GM21360 (cell line): ENCODE measurements around the gene ULBP2.
"Not testable (repeated sequence)": the region's sequence is repeated elsewhere in the genome, so short reads cannot be mapped to it uniquely, and the experiment has no call there.

Experiments
- ATAC-seq: cut with Tn5 transposase; IDR thresholded peaks from one replicate; pipeline ENCODE4 v1.9.1; 2021; ENCODE audit warnings: mild to moderate bottlenecking, moderate library complexity; ENCODE audit not compliant: unreplicated experiment

The ULBP2 gene

GRCh38 chr6:149966319-149966718, 24.5 kb downstream of the ULBP2 start:
- ATAC-seq, result not testable (repeated sequence)

GRCh38 chr6:149967591-149967990, 25.8 kb downstream of the ULBP2 start:
- ATAC-seq, result no peak

- not testable (repeated sequence) for ATAC-seq
Observed at GRCh38 chr6:149967999-149968398, 26.2 kb downstream of the ULBP2 start.

GRCh38 chr6:149968909-149969308, 27.1 kb downstream of the ULBP2 start:
- not testable (repeated sequence) for ATAC-seq

GRCh38 chr6:149969635-149970034, 27.8 kb downstream of the ULBP2 start:
- no peak for ATAC-seq

GRCh38 chr6:149974394-149974793, 32.6 kb downstream of the ULBP2 start:
- not testable (repeated sequence) for ATAC-seq

GRCh38 chr6:149974825-149975224, 33.0 kb downstream of the ULBP2 start:
- no peak for ATAC-seq

DNA sequence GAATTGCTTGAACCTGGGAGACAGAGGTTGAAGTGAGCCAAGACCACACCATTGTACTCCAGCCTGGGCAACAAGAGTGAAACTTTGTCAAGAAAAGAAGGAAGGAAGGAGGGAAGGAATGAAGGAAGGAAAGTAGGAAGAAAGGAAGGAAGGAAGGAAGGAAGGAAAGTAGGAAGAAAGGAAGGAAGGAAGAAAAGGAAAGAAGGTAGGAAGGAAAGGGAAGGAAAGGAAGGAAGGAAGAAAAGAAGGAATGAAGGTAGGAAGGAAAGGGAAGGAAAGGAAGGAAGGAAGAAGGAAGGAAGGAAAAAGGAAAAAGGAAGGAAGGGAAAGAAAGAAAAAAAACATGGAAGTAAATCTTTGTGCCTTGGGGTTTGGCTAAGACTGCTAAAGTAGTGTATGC, 33.6 kb downstream of the ULBP2 start:
- ATAC-seq, result no peak

- no peak for ATAC-seq
Observed at GRCh38 chr6:149977221-149977620, 35.4 kb downstream of the ULBP2 start.

DNA sequence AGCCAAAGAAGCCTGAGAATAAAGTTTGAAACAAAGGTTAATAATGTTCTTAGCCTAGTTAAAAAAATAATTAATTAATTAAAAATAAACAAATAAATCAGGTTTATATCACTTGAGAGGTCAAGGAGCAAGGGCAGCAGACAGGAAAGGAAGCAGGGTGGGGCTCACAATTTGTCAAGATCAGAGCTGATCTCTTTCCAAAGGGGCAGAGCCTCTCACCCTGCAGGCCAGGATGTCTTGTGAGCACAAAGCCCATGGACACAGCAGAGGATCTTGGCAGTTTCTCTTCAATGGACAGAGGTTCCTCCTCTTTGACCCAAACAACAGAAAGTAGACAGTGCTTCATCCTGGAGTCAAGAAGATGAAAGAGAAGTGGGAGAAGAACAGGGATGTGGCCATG, 36.8 kb downstream of the ULBP2 start:
- no peak for ATAC-seq

GRCh38 chr6:149979293-149979692, 37.5 kb downstream of the ULBP2 start:
- no peak for ATAC-seq

DNA sequence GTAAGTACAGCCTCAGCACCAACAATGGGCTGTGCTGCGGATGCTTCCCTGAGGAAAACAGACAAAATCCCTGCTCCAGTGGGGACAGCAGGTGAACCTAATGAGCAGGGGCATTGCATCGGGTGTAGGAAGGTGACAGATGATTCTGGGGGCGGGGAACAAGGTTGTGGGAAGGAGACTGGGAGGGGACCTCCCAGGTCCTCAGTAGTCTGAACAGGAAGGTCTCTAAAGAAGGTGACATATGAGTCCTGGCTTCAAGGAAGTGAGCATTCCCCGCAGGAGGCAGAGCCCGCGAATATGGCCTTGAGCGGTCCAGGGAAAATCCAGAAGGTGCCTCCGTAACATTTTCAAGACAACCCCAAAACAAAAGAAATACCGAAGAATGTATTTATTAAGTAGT, 41.3 kb downstream of the ULBP2 start:
- ATAC-seq, result no peak

GRCh38 chr6:149984773-149985172, 43.0 kb downstream of the ULBP2 start:
- ATAC-seq, result no peak

DNA sequence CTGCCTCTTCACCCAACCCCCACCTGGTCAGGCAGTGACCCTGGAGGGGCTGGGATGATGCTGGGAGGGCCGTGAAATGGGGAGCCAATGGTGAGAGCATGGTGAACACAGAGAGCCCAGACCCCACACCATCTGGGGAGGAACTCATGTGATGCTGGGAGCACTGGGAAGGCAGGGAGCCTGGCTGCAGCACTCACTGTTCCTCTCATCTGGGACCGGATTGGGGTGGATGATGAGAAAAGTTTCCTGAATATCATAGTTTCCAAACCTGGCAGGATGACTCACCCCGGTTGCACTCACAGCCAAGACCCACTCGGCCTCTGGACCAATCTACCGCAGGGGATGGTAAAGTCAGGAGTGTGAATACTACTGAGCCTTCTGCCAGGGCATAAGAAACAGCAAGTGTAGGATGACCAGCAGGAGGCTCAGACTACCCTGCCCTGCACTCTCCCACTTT, 43.7 kb downstream of the ULBP2 start:
- ATAC-seq, result no peak

DNA sequence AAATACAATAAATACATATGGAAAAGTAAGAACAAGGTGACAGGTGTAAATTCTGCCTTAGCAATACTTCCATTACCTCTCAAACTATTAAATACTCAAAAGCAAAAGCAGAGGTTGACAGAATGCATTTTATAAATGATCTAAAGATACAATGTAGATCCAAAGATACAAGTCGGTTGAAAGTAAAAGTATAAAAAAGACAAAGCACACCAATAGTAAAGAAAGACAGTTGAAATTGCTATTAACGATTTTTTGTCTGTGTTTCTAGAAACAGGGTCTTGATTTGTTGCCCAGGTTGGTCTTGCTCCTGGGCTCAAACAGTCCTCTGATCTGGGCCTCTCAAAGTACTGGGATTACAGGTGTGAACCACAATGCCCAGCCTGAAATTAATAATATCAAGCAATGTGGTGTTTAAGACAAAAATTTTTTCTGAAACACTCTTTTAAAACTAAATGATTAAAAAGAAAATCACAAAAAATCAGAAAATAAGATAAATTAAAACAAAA, 45.8 kb downstream of the ULBP2 start:
- ATAC-seq, result no peak

DNA sequence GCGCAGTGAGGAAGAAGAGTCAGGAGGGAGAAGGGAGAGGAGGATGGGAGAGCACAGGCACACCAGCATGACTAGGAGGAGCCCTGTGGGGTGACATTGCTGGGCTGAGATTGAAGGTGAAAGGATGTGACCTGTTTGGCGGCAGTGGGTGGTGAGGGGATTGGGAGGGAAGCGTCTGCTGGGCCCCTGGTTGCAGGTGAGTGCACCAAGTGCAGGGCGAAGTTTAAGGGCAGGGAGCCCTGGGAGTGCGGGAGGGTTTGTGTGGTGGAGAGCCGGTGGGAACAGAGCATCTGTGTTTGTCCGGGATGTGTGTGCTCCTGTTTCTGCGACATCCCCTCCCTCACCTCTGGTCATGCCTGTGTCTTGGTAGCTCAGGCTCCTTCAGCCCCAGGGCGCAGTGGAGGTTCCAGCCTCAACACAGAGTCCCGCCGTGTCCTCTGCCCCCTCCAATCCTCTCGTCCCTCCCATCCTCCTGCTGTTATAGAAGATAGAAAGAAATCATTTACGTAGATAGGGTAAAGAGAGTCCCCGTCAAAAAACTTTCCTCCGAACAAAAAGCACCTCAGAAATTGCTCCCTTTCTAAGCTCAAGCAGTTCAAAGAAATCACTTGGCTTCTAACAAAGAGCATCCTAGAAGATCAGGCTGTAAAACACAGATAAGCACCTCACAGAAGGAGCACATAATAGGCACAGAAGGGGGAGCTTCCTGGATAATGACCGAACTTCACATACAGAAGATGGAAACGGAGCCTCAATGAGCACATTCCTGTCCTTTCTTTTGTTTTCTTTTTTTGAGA, 46.9 kb downstream of the ULBP2 start:
- no peak for ATAC-seq

DNA sequence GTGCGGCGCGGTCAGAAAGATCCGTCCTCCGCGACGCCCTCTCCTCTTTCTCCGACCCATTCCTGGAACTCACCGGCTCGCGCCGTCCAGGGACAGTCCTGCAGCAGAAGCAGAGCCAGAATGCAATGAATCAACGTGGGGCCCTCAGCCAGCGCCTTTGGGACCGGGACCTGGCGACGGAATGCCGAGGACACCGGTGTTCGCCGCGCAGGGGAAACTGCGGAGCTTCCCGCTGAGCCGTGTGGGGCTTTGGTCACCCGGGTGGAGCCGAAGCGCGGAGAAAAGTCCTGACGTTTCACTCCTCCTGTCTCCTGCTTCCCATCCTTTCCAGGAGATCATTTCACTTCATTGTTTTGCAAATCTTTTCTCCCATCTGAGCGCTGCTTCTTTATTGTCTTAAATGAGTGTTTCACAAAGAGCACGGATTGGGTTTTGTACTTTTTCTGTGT, 48.4 kb downstream of the ULBP2 start:
- ATAC-seq, result no peak

- ATAC-seq, result no peak
Observed at GRCh38 chr6:149990661-149991471, 49.1 kb downstream of the ULBP2 start.

GRCh38 chr6:149991472-149991795, 49.6 kb downstream of the ULBP2 start:
- ATAC-seq, result not testable (repeated sequence)

GRCh38 chr6:149991838-149992237, 50.0 kb downstream of the ULBP2 start:
- ATAC-seq, result no peak

GRCh38 chr6:149995235-149995750, 53.5 kb downstream of the ULBP2 start:
- ATAC-seq, result no peak

- no peak for ATAC-seq
Observed at GRCh38 chr6:149995971-149996370, 54.2 kb downstream of the ULBP2 start.
